IMR-90 (cell line): ENCODE measurements around the gene IDH3B. TPM values are rescaled to one million over a fixed set of nuclear protein-coding genes. Genes with fewer than 3 reads are reported as not detected.

Source experiments
- ATAC-seq: fragments of 200-7000 bp; cut with Tn5 transposase; 2 replicates; pipeline ENCODE4 v1.9.1; 2020; ENCODE audit warnings: low read depth, mild to moderate bottlenecking, moderate library complexity
- BruUV-seq: library from RNA; stranded (reverse); fragments of 400-500 nt; replicated peaks from 2 replicates; lab custom pipeline; 2021; lab: Mats Ljungman, UMichigan
- CTCF ChIA-PET: fragments of 300-600 bp; formaldehyde crosslinking; extraction: SDS; loops from one replicate; lab custom pipeline; 2021; ENCODE audit warnings: antibody characterized with exemption; lab: Yijun Ruan, JAX
- POLR2A ChIA-PET: fragments of 300-600 bp; sonication (Branson Sonifier 250); formaldehyde crosslinking; loops from one replicate; lab custom pipeline; 2022; ENCODE audit warnings: antibody characterized with exemption; ENCODE audit not compliant: unreplicated experiment; lab: Charles Lee
- DNase-seq: peaks from one replicate; pipeline ENCODE4 v3.0.0; 2013
- H2AFZ ChIP-seq: replicated peaks from 2 replicates; pipeline ENCODE3; 2013; ENCODE audit warnings: low read length, mild to moderate bottlenecking; ENCODE audit not compliant: poor library complexity
- H2AK5ac ChIP-seq: 2 replicates; pipeline ENCODE4 v1.6.1; 2013; ENCODE audit warnings: low read depth, low read length, inconsistent platforms
- H2AK9ac ChIP-seq: replicated peaks from 2 replicates; pipeline ENCODE3; 2013; ENCODE audit warnings: mild to moderate bottlenecking, low read depth, low read length, moderate library complexity; ENCODE audit not compliant: poor library complexity
- H2BK120ac ChIP-seq: 2 replicates; pipeline ENCODE4 v1.6.1; 2013; ENCODE audit warnings: low read depth, low read length, inconsistent platforms
- H2BK15ac ChIP-seq: 3 replicates; pipeline ENCODE4 v1.6.1; 2013; ENCODE audit warnings: low read depth, low read length, inconsistent platforms
- H2BK20ac ChIP-seq: 2 replicates; pipeline ENCODE4 v1.6.1; 2013; ENCODE audit warnings: low read depth, mild to moderate bottlenecking, inconsistent platforms, low read length, moderate library complexity
- H2BK5ac ChIP-seq: 2 replicates; pipeline ENCODE4 v1.6.1; 2013; ENCODE audit warnings: mild to moderate bottlenecking, low read depth, low read length, inconsistent platforms; ENCODE audit not compliant: poor library complexity, severe bottlenecking
- H3K14ac ChIP-seq: replicated peaks from 2 replicates; pipeline ENCODE4 v1.6.1; 2013; ENCODE audit warnings: low read depth, low read length, inconsistent platforms
- H3K18ac ChIP-seq: 2 replicates; pipeline ENCODE4 v1.6.1; 2013; ENCODE audit warnings: low read depth, low read length, control low read depth
- H3K23ac ChIP-seq: 2 replicates; pipeline ENCODE4 v1.6.1; 2013; ENCODE audit warnings: low read depth, low read length, inconsistent platforms
- H3K27ac ChIP-seq: 2 replicates; pipeline ENCODE4 v1.5.1; 2013; ENCODE audit warnings: mild to moderate bottlenecking, control low read depth, low read length; ENCODE audit not compliant: insufficient read depth
- H3K27me3 ChIP-seq: 2 replicates; pipeline ENCODE4 v1.6.1; 2013; ENCODE audit warnings: low read length; ENCODE audit not compliant: control insufficient read depth, insufficient read depth
- H3K36me3 ChIP-seq: 2 replicates; pipeline ENCODE4 v1.6.1; 2013; ENCODE audit warnings: low read length, mixed read lengths; ENCODE audit not compliant: control insufficient read depth, insufficient read depth
- H3K4ac ChIP-seq: 2 replicates; pipeline ENCODE4 v1.6.1; 2013; ENCODE audit warnings: low read depth, low read length, inconsistent platforms
- H3K4me1 ChIP-seq: 2 replicates; pipeline ENCODE4 v1.6.1; 2013; ENCODE audit warnings: low read length, mixed read lengths; ENCODE audit not compliant: control insufficient read depth, insufficient read depth
- H3K4me2 ChIP-seq: 2 replicates; pipeline ENCODE4 v1.6.1; 2013; ENCODE audit warnings: low read depth, mild to moderate bottlenecking, control low read depth, low read length, moderate library complexity
- H3K4me3 ChIP-seq: 2 replicates; pipeline ENCODE4 v1.5.1; 2013; ENCODE audit warnings: low read depth, mild to moderate bottlenecking, control low read depth, low read length, moderate library complexity; ENCODE audit not compliant: insufficient read depth
- H3K56ac ChIP-seq: 2 replicates; pipeline ENCODE4 v1.6.1; 2013; ENCODE audit warnings: low read length, inconsistent platforms; ENCODE audit not compliant: insufficient read depth; ENCODE audit errors: extremely low read depth
- H3K79me1 ChIP-seq, 2 experiments: 2 replicates each; pipeline ENCODE4 v1.6.1; 2013; ENCODE audit warnings: low read length in 2 of 2, inconsistent platforms in 1 of 2, low read depth in 1 of 2
- H3K9ac ChIP-seq: 2 replicates; pipeline ENCODE4 v1.6.1; 2013; ENCODE audit warnings: low read depth, low read length, control low read depth
- H3K9me1 ChIP-seq: 2 replicates; pipeline ENCODE4 v1.6.1; 2013; ENCODE audit warnings: low read length, inconsistent platforms; ENCODE audit not compliant: insufficient read depth
- H3K9me3 ChIP-seq: 2 replicates; pipeline ENCODE4 v1.6.1; 2013; ENCODE audit warnings: low read length; ENCODE audit not compliant: control insufficient read depth, insufficient read depth
- H4K20me1 ChIP-seq: 2 replicates; pipeline ENCODE4 v1.6.1; 2013; ENCODE audit warnings: low read length, inconsistent platforms; ENCODE audit not compliant: insufficient read depth
- H4K5ac ChIP-seq: 2 replicates; pipeline ENCODE4 v1.6.1; 2013; ENCODE audit warnings: mild to moderate bottlenecking, low read depth, low read length, control low read depth
- H4K8ac ChIP-seq, 2 experiments: 2 replicates each; pipeline ENCODE4 v1.6.1; 2013; ENCODE audit warnings: low read depth in 2 of 2, low read length in 2 of 2, control low read depth in 1 of 2, inconsistent platforms in 1 of 2
- H4K91ac ChIP-seq: 2 replicates; pipeline ENCODE4 v1.6.1; 2013; ENCODE audit warnings: low read depth, low read length, inconsistent platforms; ENCODE audit not compliant: insufficient read depth
- CEBPB ChIP-seq: IDR thresholded peaks from 2 replicates; pipeline ENCODE4 v1.6.1; 2012; ENCODE audit warnings: low read depth, low read length, improper control_type of control experiment
- POLR2A ChIP-seq: IDR thresholded peaks from 2 replicates; pipeline ENCODE4 v1.6.1; 2012; ENCODE audit warnings: mild to moderate bottlenecking, low read depth, low read length
- RAD21 ChIP-seq: IDR thresholded peaks from 2 replicates; pipeline ENCODE4 v1.6.1; 2012; ENCODE audit warnings: low read length, improper control_type of control experiment
- RCOR1 ChIP-seq: IDR thresholded peaks from 2 replicates; pipeline ENCODE4 v1.6.1; 2012; ENCODE audit warnings: mild to moderate bottlenecking, low read length, improper control_type of control experiment; ENCODE audit not compliant: insufficient replicate concordance
- RFX5 ChIP-seq: IDR thresholded peaks from 2 replicates; pipeline ENCODE4 v1.8.0; 2012; ENCODE audit warnings: low read depth, mild to moderate bottlenecking, low read length, moderate library complexity
- SMC3 ChIP-seq: fragments of 150-350 bp; IDR thresholded peaks from 2 replicates; pipeline ENCODE4 v1.6.1; 2016; ENCODE audit warnings: low read depth, mild to moderate bottlenecking, antibody characterized with exemption, low read length, moderate library complexity
- WGBS, 2 experiments: methylation state at CpG; one replicate each; pipeline versions ENCODE4 v1.1.5 to v1.1.7; 2013; ENCODE audit warnings: missing lambda C conversion rate in 2 of 2; ENCODE audit not compliant: insufficient read length in 1 of 2; ENCODE audit errors: extremely low coverage in 2 of 2; 5-methylcytosine and 5-hydroxymethylcytosine counted together
- dilution Hi-C: fragments of 300-500 bp; cut with HindIII; formaldehyde crosslinking; loops from one replicate; pipeline ENCODE4 v1.14.3; 2018; ENCODE audit warnings: low sequenced_read_pairs; ENCODE audit not compliant: unreplicated experiment
- in situ Hi-C: fragments of 300-500 bp; cut with MboI; formaldehyde crosslinking; loops from 3 replicates; pipeline ENCODE4 v1.14.3; 2019; ENCODE audit warnings: low sequenced_read_pairs, inconsistent platforms, mixed read lengths
- intact Hi-C: fragments of 100-400 bp; cut with micrococcal nuclease; formaldehyde crosslinking; loops from 2 replicates; pipeline ENCODE4 v1.10.0; 2022
- polyA plus RNA-seq, 3 experiments: library from polyadenylated mRNA; depleted of rRNA; stranded (reverse); fragments of >200 nt; gene quantifications; 2 replicates each; pipeline ENCODE4 v1.2.3, GENCODE V29; 2012; ENCODE audit warnings: low replicate concordance in 1 of 3
- total RNA-seq: library from RNA; depleted of rRNA; stranded (reverse); fragments of >200 nt; gene quantifications from 2 replicates; pipeline ENCODE4 v1.2.3, GENCODE V29; 2012
- TF ChIP-seq, protein P1 (sequence below): conservative IDR thresholded peaks from 2 replicates; pipeline ENCODE4 v1.5.1; 2012; ENCODE audit warnings: mild to moderate bottlenecking, low read depth, low read length, improper control_type of control experiment

The IDH3B gene
- total and polyA plus RNA-seq, 2 of the 4 experiments (the other 2 are of a cell fraction): 151 to 160 TPM

DNA sequence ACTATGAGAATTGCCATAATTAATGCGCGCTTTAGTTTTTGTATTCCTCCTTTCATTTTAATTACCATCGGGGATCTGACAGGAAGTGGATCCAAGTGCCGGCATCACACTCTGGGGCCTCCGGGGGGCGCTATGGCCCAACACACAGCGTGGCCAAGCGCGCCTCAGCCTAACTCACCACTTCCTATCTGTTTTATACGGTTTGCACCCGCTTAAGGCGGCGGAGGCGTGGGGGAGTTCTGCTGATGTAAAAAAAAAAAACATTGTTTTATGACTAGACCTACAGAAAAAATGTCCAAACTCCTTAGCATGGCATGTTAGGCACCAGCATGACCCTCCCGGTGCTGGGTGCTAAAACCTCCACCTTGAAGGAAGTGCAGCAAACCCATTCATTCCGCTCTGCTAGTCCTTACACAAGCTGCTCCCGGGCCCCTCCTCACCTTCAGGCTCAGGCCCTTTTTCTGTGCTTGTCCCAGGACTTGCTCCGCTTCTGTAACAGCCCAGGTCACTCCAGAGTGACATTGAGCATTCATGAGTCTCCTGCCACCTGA is 24.1 kb upstream of the IDH3B start:
- intact Hi-C loops: loop anchor here (1.0 to 2.0 kb wide), 4 partner anchors 55 to 313 kb away; no protein-coding TSS in a partner anchor
- Histone ChIP-seq H3K56ac (no peak overlapping the region), H2BK20ac (no peak overlapping the region), H3K27ac (no peak overlapping the region), H4K8ac (no peak overlapping the region), H3K4me1 (no peaks in the 10 kb centered on the region), H3K23ac (no peak overlapping the region), H3K9ac (no peak overlapping the region), H2AK9ac (no peak overlapping the region), H3K14ac (no peak overlapping the region), H2BK5ac (no peak overlapping the region), H4K5ac (no peak overlapping the region), H3K4ac (no peak overlapping the region), H3K18ac (no peak overlapping the region), H3K27me3 (peaks cover 39% of the 10 kb centered on the region), H3K4me2 (peak overlapping the region; percentile 71), H4K20me1 (no peaks in the 10 kb centered on the region), H3K4me3 (no peak overlapping the region), H4K91ac (no peak overlapping the region), H2BK120ac (no peak overlapping the region), H2AK5ac (no peak overlapping the region), H3K9me1 (no peaks in the 10 kb centered on the region; the same call in 1 of the 2 replicates), H2BK15ac (no peak overlapping the region), H3K9me3 (no peaks in the 10 kb centered on the region), H3K79me1 (no peaks in the 10 kb centered on the region), H2AFZ (peak overlapping the region; percentile 16), H3K36me3 (no peaks in the 10 kb centered on the region)
- 38% methylated on average over 3 of the region's 18 CpGs; no CpG with 5 or more reads in 1 of the 2 experiments for whole genome bisulfite sequencing, 2 experiments
- no TSS peak for BruUV-seq
- ATAC-seq (peak; percentile 47; the same call in 1 of the 2 replicates), DNase-seq (peak; percentile 29)
- dilution Hi-C loops: no loop called here
- ChIA-PET CTCF (interaction anchor here (0.7 kb wide), 1 partner anchor 297 kb away, joined by 6 read pairs; no protein-coding TSS in a partner anchor), POLR2A (no interaction called here)
- in situ Hi-C loops: no loop called here
- peak; percentile 77 for TF ChIP-seq RAD21
- TF ChIP-seq, protein P1, sequence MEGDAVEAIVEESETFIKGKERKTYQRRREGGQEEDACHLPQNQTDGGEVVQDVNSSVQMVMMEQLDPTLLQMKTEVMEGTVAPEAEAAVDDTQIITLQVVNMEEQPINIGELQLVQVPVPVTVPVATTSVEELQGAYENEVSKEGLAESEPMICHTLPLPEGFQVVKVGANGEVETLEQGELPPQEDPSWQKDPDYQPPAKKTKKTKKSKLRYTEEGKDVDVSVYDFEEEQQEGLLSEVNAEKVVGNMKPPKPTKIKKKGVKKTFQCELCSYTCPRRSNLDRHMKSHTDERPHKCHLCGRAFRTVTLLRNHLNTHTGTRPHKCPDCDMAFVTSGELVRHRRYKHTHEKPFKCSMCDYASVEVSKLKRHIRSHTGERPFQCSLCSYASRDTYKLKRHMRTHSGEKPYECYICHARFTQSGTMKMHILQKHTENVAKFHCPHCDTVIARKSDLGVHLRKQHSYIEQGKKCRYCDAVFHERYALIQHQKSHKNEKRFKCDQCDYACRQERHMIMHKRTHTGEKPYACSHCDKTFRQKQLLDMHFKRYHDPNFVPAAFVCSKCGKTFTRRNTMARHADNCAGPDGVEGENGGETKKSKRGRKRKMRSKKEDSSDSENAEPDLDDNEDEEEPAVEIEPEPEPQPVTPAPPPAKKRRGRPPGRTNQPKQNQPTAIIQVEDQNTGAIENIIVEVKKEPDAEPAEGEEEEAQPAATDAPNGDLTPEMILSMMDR: peak; percentile 68
- TF ChIP-seq RFX5: no peak
- no peak for TF ChIP-seq CEBPB
- peak; percentile 59 for TF ChIP-seq SMC3
- TF ChIP-seq RCOR1: no peak
- TF ChIP-seq POLR2A: no peak
